Measurements from ENCODE around the gene TMEM97.

TMEM97 gene

GRCh38 chr17:28346746-28347246, 27.8 kb downstream of the TMEM97 start:
- TF ChIP-seq ZNF157 (tag by site-specific recombination; IDR thresholded peaks at IDR 0.05) (no peak), ZEB2 (tag by site-specific recombination; IDR thresholded peaks at IDR 0.05) (no peak), ZNF768 (tag by site-specific recombination; IDR thresholded peaks at IDR 0.05) (no peak), ZNF169 (tag by site-specific recombination; IDR thresholded peaks at IDR 0.05) (no peak), ZNF2 (tag by site-specific recombination; IDR thresholded peaks at IDR 0.05) (peak; percentile 87), ATF2 (tag by site-specific recombination; IDR thresholded peaks at IDR 0.05; ENCODE audit: low read depth) (no peak)
- POLR2A ChIA-PET, result interaction anchor here (0.6 to 5.9 kb wide), 4 partner anchors 9 to 14 kb away, joined by 3 to 53 read pairs (median 17); partner anchors contain the start of genes IFT20, POLDIP2 and TNFAIP1
- no peaks in the 10 kb centered on the region for H3K4me1 ChIP-seq (ENCODE audit: control insufficient read depth, insufficient read depth, low read length)
- H3K27ac ChIP-seq (ENCODE audit: extremely low read depth, low read depth, low read length), result 0 out of 2 replicates have a peak overlapping the region, but pooled peaks have one; percentile 22
- CTCF ChIA-PET, result interaction anchor here (1.0 to 1.8 kb wide), 3 partner anchors 10 to 116 kb away, joined by 5 to 7 read pairs (median 5); partner anchors contain the start of genes IFT20, POLDIP2 and TNFAIP1
- no peaks in the 10 kb centered on the region for H3K9me3 ChIP-seq (ENCODE audit: control insufficient read depth, insufficient read depth, low read depth, low read length)
- H3K4me3 ChIP-seq (ENCODE audit: low read depth, low read length), result no peak overlapping the region
- H3K36me3 ChIP-seq (ENCODE audit: control insufficient read depth in 2 of 2, insufficient read depth in 1 of 2, low read length in 2 of 2), result peaks cover 47 to 100% of the 10 kb centered on the region in 2 experiments

GRCh38 chr17:28347261-28347891, 28.4 kb downstream of the TMEM97 start:
- Histone ChIP-seq H3K4me1 (ENCODE audit: control insufficient read depth, insufficient read depth, low read length) (no peaks in the 10 kb centered on the region), H3K4me3 (ENCODE audit: low read depth, low read length) (no peak overlapping the region), H3K36me3 (ENCODE audit: control insufficient read depth in 2 of 2, insufficient read depth in 1 of 2, low read length in 2 of 2) (peaks cover 52 to 99% of the 10 kb centered on the region in 2 experiments), H3K9me3 (ENCODE audit: control insufficient read depth, insufficient read depth, low read depth, low read length) (no peaks in the 10 kb centered on the region), H3K27ac (ENCODE audit: extremely low read depth, low read depth, low read length) (no peak overlapping the region)
- CTCF ChIA-PET, result interaction anchor here (1.6 to 1.8 kb wide), 2 partner anchors 10 to 12 kb away, joined by 5 to 7 read pairs; partner anchors contain the start of genes IFT20, POLDIP2 and TNFAIP1
- no peak for TF ChIP-seq ZNF138 (tag by site-specific recombination; IDR thresholded peaks at IDR 0.05; ENCODE audit: borderline replicate concordance)
- TF ChIP-seq ZNF394 (tag by site-specific recombination; IDR thresholded peaks at IDR 0.05; ENCODE audit: borderline replicate concordance), result peak; percentile 54; the same call in 1 of the 2 replicates
- POLR2A ChIA-PET, result interaction anchor here (2.4 to 5.9 kb wide), 3 partner anchors 9 to 12 kb away, joined by 8 to 53 read pairs (median 26); partner anchors contain the start of genes IFT20, POLDIP2 and TNFAIP1

GRCh38 chr17:28348979-28349378, 30.0 kb downstream of the TMEM97 start:
- POLR2A ChIA-PET, result interaction anchor here (1.3 to 5.9 kb wide), 3 partner anchors 8 to 13 kb away, joined by 3 to 53 read pairs (median 11); partner anchors contain the start of genes IFT20, POLDIP2 and TNFAIP1

GRCh38 chr17:28350271-28350670, 31.3 kb downstream of the TMEM97 start:
- peaks cover 79 to 98% of the 10 kb centered on the region in 2 experiments for H3K36me3 ChIP-seq (ENCODE audit: control insufficient read depth in 2 of 2, insufficient read depth in 1 of 2, low read length in 2 of 2)

More at GRCh38 chr17:28348979-28349378, 30.0 kb downstream of the TMEM97 start:
- Histone ChIP-seq H3K27ac (ENCODE audit: extremely low read depth, low read depth, low read length) (no peak overlapping the region), H3K9me3 (ENCODE audit: control insufficient read depth, insufficient read depth, low read depth, low read length) (no peaks in the 10 kb centered on the region), H3K36me3 (ENCODE audit: control insufficient read depth in 2 of 2, insufficient read depth in 1 of 2, low read length in 2 of 2) (peaks cover 67 to 98% of the 10 kb centered on the region in 2 experiments), H3K4me1 (ENCODE audit: control insufficient read depth, insufficient read depth, low read length) (no peaks in the 10 kb centered on the region), H3K4me3 (ENCODE audit: low read depth, low read length) (no peak overlapping the region)
- CTCF ChIA-PET, result interaction anchor here (0.6 to 0.7 kb wide), 3 partner anchors 38 to 789 kb away, joined by 3 to 4 read pairs (median 3); no protein-coding TSS in a partner anchor
- TF ChIP-seq GLIS1 (tag by site-specific recombination; IDR thresholded peaks at IDR 0.05), result no peak
- no peak for TF ChIP-seq ZNF394 (tag by site-specific recombination; IDR thresholded peaks at IDR 0.05; ENCODE audit: borderline replicate concordance)
- peak; percentile 33; the same call in 1 of the 2 replicates for TF ChIP-seq ZIC2 (tag by site-specific recombination; IDR thresholded peaks at IDR 0.05)
- no peak for TF ChIP-seq ZNF529 (tag by site-specific recombination; IDR thresholded peaks at IDR 0.05; ENCODE audit: insufficient replicate concordance)

More at GRCh38 chr17:28350271-28350670, 31.3 kb downstream of the TMEM97 start:
- TF ChIP-seq ZNF629 (tag by site-specific recombination; IDR thresholded peaks at IDR 0.05), result no peak
- no peak for TF ChIP-seq ZNF175 (tag by site-specific recombination; IDR thresholded peaks at IDR 0.05)
- TF ChIP-seq ZSCAN5A (tag by site-specific recombination; IDR thresholded peaks at IDR 0.05), result no peak
- TF ChIP-seq KLF7 (tag by site-specific recombination; IDR thresholded peaks at IDR 0.05; ENCODE audit: borderline replicate concordance), result no peak
- TF ChIP-seq ZNF214 (tag by site-specific recombination; IDR thresholded peaks at IDR 0.05; ENCODE audit: borderline replicate concordance), result no peak
- TF ChIP-seq GFI1B (tag by site-specific recombination; IDR thresholded peaks at IDR 0.05), result no peak
- no peak for TF ChIP-seq ZNF791 (tag by site-specific recombination; IDR thresholded peaks at IDR 0.05)
- TF ChIP-seq ZNF37A (tag by site-specific recombination; IDR thresholded peaks at IDR 0.05), result no peak
- TF ChIP-seq ZNF692 (tag by site-specific recombination; IDR thresholded peaks at IDR 0.05), result no peak
- no peak for TF ChIP-seq ZNF202 (tag by site-specific recombination; IDR thresholded peaks at IDR 0.05; ENCODE audit: borderline replicate concordance)
- TF ChIP-seq TRIM28 (IDR thresholded peaks at IDR 0.05; ENCODE audit: borderline replicate concordance, low read length), result no peak
- TF ChIP-seq ZNF133 (tag by site-specific recombination; IDR thresholded peaks at IDR 0.05), result no peak
- ChIA-PET CTCF (interaction anchor here (0.7 to 1.1 kb wide), 2 partner anchors 49 to 66 kb away, joined by 3 to 5 read pairs; no protein-coding TSS in a partner anchor), POLR2A (interaction anchor here (0.6 to 1.0 kb wide), 2 partner anchors 14 to 45 kb away, joined by 3 read pairs; partner anchors contain the start of gene TNFAIP1)
- Histone ChIP-seq H3K9me3 (ENCODE audit: control insufficient read depth, insufficient read depth, low read depth, low read length) (no peaks in the 10 kb centered on the region), H3K27ac (ENCODE audit: extremely low read depth, low read depth, low read length) (no peak overlapping the region), H3K4me3 (ENCODE audit: low read depth, low read length) (no peak overlapping the region), H3K4me1 (ENCODE audit: control insufficient read depth, insufficient read depth, low read length) (no peaks in the 10 kb centered on the region)
